HG03457 (cell line): ENCODE data around the gene BCAM.
"Not testable (repeated sequence)": the region's sequence is repeated elsewhere in the genome, so short reads cannot be mapped to it uniquely, and the experiment has no call there.

Source experiments
- ATAC-seq: cut with Tn5 transposase; IDR thresholded peaks from one replicate; pipeline ENCODE4 v1.9.1; 2021; ENCODE audit warnings: moderate number of reproducible peaks; ENCODE audit not compliant: unreplicated experiment

Gene BCAM, protein sequence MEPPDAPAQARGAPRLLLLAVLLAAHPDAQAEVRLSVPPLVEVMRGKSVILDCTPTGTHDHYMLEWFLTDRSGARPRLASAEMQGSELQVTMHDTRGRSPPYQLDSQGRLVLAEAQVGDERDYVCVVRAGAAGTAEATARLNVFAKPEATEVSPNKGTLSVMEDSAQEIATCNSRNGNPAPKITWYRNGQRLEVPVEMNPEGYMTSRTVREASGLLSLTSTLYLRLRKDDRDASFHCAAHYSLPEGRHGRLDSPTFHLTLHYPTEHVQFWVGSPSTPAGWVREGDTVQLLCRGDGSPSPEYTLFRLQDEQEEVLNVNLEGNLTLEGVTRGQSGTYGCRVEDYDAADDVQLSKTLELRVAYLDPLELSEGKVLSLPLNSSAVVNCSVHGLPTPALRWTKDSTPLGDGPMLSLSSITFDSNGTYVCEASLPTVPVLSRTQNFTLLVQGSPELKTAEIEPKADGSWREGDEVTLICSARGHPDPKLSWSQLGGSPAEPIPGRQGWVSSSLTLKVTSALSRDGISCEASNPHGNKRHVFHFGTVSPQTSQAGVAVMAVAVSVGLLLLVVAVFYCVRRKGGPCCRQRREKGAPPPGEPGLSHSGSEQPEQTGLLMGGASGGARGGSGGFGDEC

DNA sequence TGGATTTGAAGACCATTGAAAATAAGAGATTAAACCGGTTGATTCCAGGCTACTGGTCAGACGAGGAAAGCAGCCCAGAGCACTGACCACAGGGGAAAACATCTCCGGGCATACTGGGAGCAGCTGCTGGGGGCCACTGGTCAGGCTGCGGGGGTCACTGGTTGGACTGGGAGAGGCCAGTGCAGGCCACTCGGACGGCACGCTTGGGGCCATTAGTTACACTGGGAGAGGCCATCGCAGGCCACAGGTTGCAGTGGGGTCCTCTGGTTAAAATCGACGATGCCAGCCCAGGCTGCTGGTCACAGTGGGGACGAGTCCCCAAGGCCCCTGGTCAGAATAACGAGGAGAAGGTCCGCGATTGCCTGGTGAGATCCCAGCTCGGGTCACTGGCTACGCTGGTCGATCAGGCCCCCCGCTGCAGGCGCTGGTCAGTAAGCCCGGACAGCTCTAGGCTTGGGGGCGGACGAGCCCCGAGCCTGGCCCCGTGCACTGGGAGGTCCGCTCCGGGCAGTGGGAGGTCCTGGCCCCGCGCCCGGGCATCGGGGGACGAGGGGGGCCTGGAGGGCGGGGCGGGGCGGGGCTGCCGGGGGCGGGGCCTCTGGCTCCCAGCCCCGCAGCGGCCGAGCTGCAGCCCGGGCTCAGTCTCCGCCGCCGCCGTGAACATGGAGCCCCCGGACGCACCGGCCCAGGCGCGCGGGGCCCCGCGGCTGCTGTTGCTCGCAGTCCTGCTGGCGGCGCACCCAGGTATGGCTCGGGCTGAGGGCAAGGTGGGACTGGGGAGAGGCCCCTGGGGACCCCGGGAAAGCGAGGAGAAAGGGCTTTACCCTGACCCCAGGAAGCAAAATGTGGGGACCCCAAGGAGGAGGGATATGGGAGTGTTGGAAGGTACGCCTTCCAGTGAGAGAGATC is at the start of gene BCAM:
TSS of gene BCAM (plus strand) at position 641 of the 909 bp plus-strand sequence. CDS start at position 663, 22 bp downstream.
- ATAC-seq, result no peak

DNA sequence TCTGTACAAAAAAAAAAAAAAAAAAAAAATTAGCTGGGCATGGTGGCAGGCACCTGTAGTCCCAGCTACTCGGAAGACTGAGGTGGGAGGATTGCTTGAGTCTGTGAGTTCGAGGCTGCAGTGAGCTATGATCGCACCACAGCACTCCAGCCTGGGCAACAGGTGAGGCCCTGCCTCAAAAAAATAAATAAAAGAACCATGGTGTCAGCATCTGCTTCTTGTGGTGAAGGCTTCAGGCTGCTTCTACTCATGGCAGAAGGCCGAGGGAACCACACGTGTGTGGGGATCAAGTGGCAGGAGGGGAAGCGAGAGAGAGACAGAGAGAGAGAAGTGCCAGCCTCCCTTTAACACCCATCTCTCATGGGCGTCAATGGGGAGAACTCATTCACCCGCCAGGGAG is 46.9 kb upstream of the BCAM start:
- no peak for ATAC-seq

- ATAC-seq, result no peak
Observed at GRCh38 chr19:44765033-44765948, 43.6 kb upstream of the BCAM start.

DNA sequence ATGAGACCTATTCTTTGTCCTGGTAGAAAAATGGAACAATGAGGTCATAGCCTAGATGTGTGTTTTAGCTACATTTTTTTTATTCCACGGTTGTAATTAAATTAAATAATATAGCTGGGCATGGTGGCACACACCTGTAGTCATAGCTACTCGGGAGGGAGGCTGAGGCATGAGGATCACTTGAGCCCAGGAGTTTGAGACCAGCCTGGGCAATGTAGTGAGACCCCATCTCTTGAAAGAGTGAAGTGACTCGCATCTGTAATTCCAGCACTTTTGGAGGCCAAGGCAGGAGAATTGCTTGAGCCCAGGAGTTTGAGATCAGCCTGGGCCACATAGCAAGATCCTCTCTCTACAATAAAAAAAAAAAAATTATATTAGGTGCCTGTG is 43.0 kb upstream of the BCAM start:
- ATAC-seq, result no peak

GRCh38 chr19:44767295-44768180 is 41.4 kb upstream of the BCAM start:
- ATAC-seq, result no peak

- peak; percentile 92 for ATAC-seq
Observed at GRCh38 chr19:44770550-44771257, 38.2 kb upstream of the BCAM start.

DNA sequence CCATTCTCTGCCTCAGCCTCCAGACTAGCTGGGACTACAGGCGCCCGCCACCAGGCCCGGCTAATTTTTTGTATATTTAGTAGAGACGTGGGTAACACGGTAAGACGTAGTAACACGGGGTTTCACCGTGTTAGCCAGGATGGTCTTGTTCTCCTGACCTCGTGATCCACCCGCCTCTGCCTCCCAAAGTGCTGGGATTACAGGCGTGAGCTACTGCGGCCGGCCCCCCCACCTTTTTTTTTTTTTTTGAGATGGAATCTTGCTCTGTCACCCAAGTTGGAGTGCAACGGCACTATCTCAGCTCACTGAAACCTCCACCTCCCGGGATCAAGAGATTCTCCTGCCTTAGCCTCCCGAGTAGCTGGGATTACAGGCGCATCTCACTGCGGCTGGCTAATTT is 36.8 kb upstream of the BCAM start:
- not testable (repeated sequence) for ATAC-seq

GRCh38 chr19:44772959-44773358 is 35.9 kb upstream of the BCAM start:
- no peak for ATAC-seq

- ATAC-seq, result no peak
Observed at GRCh38 chr19:44775676-44776240, 33.1 kb upstream of the BCAM start.

GRCh38 chr19:44776402-44777096 is 32.4 kb upstream of the BCAM start:
- no peak for ATAC-seq

- no peak for ATAC-seq
Observed at GRCh38 chr19:44777715-44778347, 31.1 kb upstream of the BCAM start, which contains the start of gene CBLC. TSS of gene CBLC (plus strand) at chr19:44777890. CDS start at chr19:44777932, 42 bp downstream.

DNA sequence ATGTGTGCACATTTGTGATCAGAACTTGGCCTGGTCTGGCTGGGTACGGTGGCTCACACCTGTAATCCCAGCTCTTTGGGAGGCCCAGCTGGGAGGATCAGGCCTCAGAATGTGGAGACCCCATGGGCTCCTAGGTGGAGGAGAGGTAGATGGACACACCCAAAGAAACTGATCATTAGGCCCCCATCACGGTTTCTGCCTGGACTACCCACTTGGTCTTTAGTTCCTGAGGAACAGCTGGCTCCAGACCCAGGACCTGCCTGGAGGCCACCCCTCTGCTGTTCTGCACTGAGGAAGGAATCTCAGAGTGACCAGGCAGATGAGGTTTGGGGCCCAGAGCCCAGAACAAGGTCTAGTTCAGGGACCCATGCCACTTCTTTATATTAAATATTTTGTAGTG is 29.8 kb upstream of the BCAM start:
- no peak for ATAC-seq

GRCh38 chr19:44781694-44782093 is 27.2 kb upstream of the BCAM start:
- ATAC-seq, result not testable (repeated sequence)

GRCh38 chr19:44782729-44783128 is 26.2 kb upstream of the BCAM start:
- ATAC-seq, result no peak

GRCh38 chr19:44783545-44783944 is 25.4 kb upstream of the BCAM start:
- no peak for ATAC-seq

GRCh38 chr19:44785271-44785670 is 23.6 kb upstream of the BCAM start:
- no peak for ATAC-seq

- no peak for ATAC-seq
Observed at GRCh38 chr19:44785993-44786392, 22.9 kb upstream of the BCAM start.
